VCaP (cell line): Measurements from ENCODE around the gene CLINT1.
A peak's percentile ranks its signal among the peaks of the same experiment; 100 is the strongest.

Source experiments
- H3K27ac ChIP-seq: fragments of 450-650 bp; 2 replicates; pipeline ENCODE4 v1.5.1; 2017
- CTCF ChIP-seq: fragments of 450-650 bp; conservative IDR thresholded peaks from 2 replicates; pipeline ENCODE4 v1.5.1; 2017; ENCODE audit warnings: mild to moderate bottlenecking, moderate library complexity

Gene CLINT1

GRCh38 chr5:157827423-157827822 lies 31.5 kb downstream of the CLINT1 start:
- TF ChIP-seq CTCF, result no peak
- H3K27ac ChIP-seq, result no peak overlapping the region

- TF ChIP-seq CTCF, result no peak
- no peak overlapping the region for H3K27ac ChIP-seq
Observed at GRCh38 chr5:157823655-157824054, 35.3 kb downstream of the CLINT1 start.

GRCh38 chr5:157821822-157822622 lies 36.9 kb downstream of the CLINT1 start:
- no peak overlapping the region for H3K27ac ChIP-seq
- TF ChIP-seq CTCF, result no peak

GRCh38 chr5:157821405-157821804 lies 37.5 kb downstream of the CLINT1 start:
- no peak overlapping the region for H3K27ac ChIP-seq
- no peak for TF ChIP-seq CTCF

- H3K27ac ChIP-seq, result no peak overlapping the region
Observed at GRCh38 chr5:157820593-157821252, 38.2 kb downstream of the CLINT1 start.

GRCh38 chr5:157819502-157820115 lies 39.3 kb downstream of the CLINT1 start:
- TF ChIP-seq CTCF, result no peak
- no peak overlapping the region for H3K27ac ChIP-seq

More at GRCh38 chr5:157820593-157821252, 38.2 kb downstream of the CLINT1 start:
- peak; percentile 78 for TF ChIP-seq CTCF

- H3K27ac ChIP-seq, result no peak overlapping the region
- TF ChIP-seq CTCF, result no peak
Observed at GRCh38 chr5:157818368-157818767, 40.6 kb downstream of the CLINT1 start.
